Measurements from ENCODE around the gene SYP. TPM values are rescaled to one million over a fixed set of nuclear protein-coding genes. Genes with fewer than 3 reads are reported as not detected.
A peak's percentile ranks its signal among the peaks of the same experiment; 100 is the strongest.

The SYP gene
- total and polyA plus RNA-seq, 9 of the 15 experiments (the other 6 are each of a cell fraction or from before 2014, with no cell fraction given), result 0.48 to 5.1 (median 2.6) TPM

- TF ChIP-seq ZBTB9 (CRISPR knock-in tag; IDR thresholded peaks at IDR 0.05) (peak; percentile 52; the same call in 1 of the 2 replicates), ZNF253 (CRISPR knock-in tag; conservative IDR thresholded peaks at IDR 0.05) (no peak), FOXJ2 (tag; IDR thresholded peaks at IDR 0.05) (no peak), SMAD1 (IDR thresholded peaks at IDR 0.05; ENCODE audit: low read depth, low read length, partially characterized antibody) (no peak), U2AF2 (optimal IDR thresholded peaks at IDR 0.05; ENCODE audit: low read depth, low read length) (no peak), ZNF407 (IDR thresholded peaks at IDR 0.05; ENCODE audit: low read depth) (no peak), ZNF586 (CRISPR knock-in tag; conservative IDR thresholded peaks at IDR 0.05) (no peak), SIX5 (IDR thresholded peaks at IDR 0.05; ENCODE audit: borderline replicate concordance in 1 of 2, insufficient read depth in 1 of 2, low read depth in 1 of 2, low read length in 2 of 2) (no peak), MCM3 (IDR thresholded peaks at IDR 0.05) (no peak), FIP1L1 (IDR thresholded peaks at IDR 0.05; ENCODE audit: low read depth, low read length, poor library complexity, severe bottlenecking) (peak; percentile 77), DLX4 (CRISPR knock-in tag; IDR thresholded peaks at IDR 0.05) (no peak), JUNB (CRISPR knock-in tag; conservative IDR thresholded peaks at IDR 0.05) (no peak), ATF4 (CRISPR knock-in tag; IDR thresholded peaks at IDR 0.05) (no peak), NR0B1 (IDR thresholded peaks at IDR 0.05; ENCODE audit: partially characterized antibody) (no peak)
Measured at GRCh38 chrX:49199906-49200771, at the start of gene SYP (continued).
